ENCODE data around the gene MREG.

Gene MREG

GRCh38 chr2:216013080-216013909, at the start of gene MREG:
Gene MREG (minus strand): TSS chr2:216013551. CDS start chr2:216013327, 224 bp downstream.
- no peak for TF ChIP-seq JUND (IDR thresholded peaks at IDR 0.05; ENCODE audit: low read depth)
- peak; percentile 77 to 90 for DNase-seq (ENCODE audit: low read depth in 1 of 2, low spot score in 1 of 2)
- in situ Hi-C loops (cut with HindIII; ENCODE audit: low pct_unique_long_range_greater_than_20kb, low sequenced_read_pairs): no loop called here

DNA sequence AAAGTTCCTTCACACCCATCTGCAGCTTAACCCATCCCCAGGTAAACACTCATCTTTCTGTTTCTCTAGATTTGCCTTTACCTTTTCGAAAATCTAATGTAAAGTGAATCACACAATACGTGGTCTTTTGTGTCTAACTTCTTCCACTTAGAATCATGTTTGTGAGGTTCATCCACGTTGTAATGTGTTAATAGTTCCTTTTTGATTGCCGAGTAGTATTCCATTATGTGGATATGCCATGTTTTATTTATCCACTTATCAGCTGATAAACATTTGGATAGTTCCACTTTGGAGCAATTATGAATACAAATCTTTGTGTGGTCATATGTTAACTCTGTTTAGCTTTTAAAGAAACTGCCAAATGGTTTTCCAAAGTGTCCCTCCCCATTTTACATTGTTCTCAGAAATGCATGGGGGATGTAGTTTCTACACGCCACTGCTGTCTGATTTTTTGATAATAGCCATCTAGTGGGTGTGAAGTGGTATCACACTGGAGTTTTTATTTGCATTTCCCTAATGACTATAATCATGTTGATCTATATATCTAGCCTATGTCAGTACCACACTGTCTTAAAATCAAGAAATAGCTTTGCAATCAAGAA, 46.0 kb upstream of the MREG start:
- in situ Hi-C loops (cut with HindIII; ENCODE audit: low pct_unique_long_range_greater_than_20kb, low sequenced_read_pairs): no loop called here
- DNase-seq (ENCODE audit: low read depth in 1 of 2, low spot score in 1 of 2): no peak
- TF ChIP-seq JUND (IDR thresholded peaks at IDR 0.05; ENCODE audit: low read depth): no peak

DNA sequence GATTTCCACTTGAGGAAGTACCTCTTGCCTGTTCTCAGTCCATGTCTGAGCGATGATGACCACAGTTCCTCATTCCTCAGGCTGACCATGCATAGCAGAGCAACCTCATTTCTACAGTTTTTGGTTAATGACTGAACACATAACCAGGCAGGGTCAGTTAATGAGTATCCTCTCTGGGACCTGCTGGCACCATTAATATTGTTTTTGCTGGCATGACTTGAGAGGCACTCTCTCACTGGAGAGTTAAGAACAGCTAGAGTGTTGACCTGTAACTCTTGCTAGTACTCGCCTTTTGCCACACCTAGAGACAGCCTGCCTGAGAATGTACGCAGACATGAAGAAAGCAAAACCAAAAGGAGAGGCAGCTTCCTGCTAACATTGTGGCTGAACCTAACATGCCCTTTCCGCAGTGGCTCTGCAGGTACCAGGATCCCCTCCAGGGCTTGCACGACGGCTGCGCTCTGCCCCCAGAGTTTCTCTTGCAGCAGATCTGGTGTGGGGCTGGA, 44.4 kb upstream of the MREG start:
- in situ Hi-C loops (cut with HindIII; ENCODE audit: low pct_unique_long_range_greater_than_20kb, low sequenced_read_pairs): no loop called here
- no peak for TF ChIP-seq JUND (IDR thresholded peaks at IDR 0.05; ENCODE audit: low read depth)
- DNase-seq (ENCODE audit: low read depth in 1 of 2, low spot score in 1 of 2): no peak

DNA sequence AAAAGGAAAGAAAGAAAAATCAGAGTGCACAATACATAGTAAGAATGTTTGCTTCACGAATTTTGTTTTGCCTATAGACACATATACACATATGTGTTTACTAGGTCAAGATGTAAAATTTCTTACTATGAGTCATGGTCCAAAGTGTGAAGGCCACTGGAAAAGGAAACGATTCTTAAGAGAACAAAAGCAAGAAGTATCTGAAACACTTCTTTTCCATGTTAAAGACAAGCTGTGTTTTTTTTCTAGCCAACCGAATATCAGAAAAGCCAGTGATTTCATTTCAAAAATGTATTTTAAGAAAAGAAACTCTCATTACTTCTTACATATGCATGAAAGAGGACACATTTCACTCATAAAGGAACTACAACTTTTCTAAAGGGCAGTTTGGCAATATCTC, 43.4 kb upstream of the MREG start:
- TF ChIP-seq JUND (IDR thresholded peaks at IDR 0.05; ENCODE audit: low read depth): no peak
- in situ Hi-C loops (cut with HindIII; ENCODE audit: low pct_unique_long_range_greater_than_20kb, low sequenced_read_pairs): no loop called here
- DNase-seq (ENCODE audit: low read depth in 1 of 2, low spot score in 1 of 2): no peak

GRCh38 chr2:216055680-216056079, 42.3 kb upstream of the MREG start:
- in situ Hi-C loops (cut with HindIII; ENCODE audit: low pct_unique_long_range_greater_than_20kb, low sequenced_read_pairs): no loop called here
- no peak for TF ChIP-seq JUND (IDR thresholded peaks at IDR 0.05; ENCODE audit: low read depth)
- no peak for DNase-seq (ENCODE audit: low read depth in 1 of 2, low spot score in 1 of 2)

DNA sequence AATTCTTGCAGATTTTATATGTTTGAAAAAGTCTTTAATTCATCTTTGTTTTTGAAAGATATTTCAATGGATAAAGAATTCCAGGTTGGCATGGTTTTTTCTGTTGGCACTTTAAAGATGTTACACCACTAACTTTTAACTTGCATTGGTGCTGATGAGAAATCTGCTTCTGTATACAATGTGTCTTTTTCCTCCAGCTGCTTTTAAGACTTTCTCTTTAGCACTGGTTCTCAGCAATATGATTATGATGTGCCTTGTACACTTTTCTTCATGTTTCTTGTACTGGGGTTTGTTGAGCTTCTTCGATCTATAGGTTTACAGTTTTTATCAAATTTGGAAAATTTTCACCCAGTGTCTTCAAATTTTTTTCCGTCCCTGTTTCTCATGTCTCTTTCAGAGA, 39.1 kb upstream of the MREG start:
- no peak for DNase-seq (ENCODE audit: low read depth in 1 of 2, low spot score in 1 of 2)
- in situ Hi-C loops (cut with HindIII; ENCODE audit: low pct_unique_long_range_greater_than_20kb, low sequenced_read_pairs): no loop called here
- no peak for TF ChIP-seq JUND (IDR thresholded peaks at IDR 0.05; ENCODE audit: low read depth)

DNA sequence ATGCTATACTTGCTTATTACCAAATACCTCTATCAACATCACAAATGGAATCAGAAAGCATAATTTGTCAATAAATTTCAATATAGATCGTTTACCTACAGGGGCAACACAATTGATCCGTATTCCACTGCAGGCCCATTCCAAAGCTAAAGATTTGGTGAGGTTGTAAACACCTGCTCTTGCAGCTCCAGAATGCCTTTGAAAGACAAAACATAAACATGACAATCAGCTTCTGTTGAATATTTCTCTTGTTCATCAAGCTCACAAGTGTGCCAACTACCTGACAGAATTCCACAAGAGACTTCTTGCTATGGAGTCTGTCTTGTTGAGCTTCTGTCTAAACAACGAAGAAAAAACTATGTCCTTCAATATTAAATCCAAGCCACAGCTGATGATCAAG, 38.0 kb upstream of the MREG start:
- TF ChIP-seq JUND (IDR thresholded peaks at IDR 0.05; ENCODE audit: low read depth): no peak
- in situ Hi-C loops (cut with HindIII; ENCODE audit: low pct_unique_long_range_greater_than_20kb, low sequenced_read_pairs): no loop called here
- DNase-seq (ENCODE audit: low read depth in 1 of 2, low spot score in 1 of 2): no peak

DNA sequence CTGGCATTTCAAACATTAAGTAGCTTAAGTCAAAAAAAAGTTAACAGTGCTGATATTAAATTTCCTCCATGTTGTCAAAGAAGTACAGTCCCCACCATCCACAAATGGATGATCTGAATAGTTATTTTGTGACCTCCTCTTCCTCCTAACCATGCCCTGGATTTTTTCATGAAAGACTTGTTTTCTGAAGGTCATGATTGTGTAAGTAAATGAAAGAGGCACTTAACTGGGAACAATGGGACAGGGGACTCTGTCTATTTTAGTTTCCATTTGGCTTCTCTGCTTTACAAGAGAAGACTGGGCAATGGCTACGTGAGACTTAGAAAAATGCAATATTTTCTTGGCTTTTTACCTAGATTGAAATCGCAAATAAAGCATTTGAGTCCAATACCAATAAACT, 36.1 kb upstream of the MREG start:
- in situ Hi-C loops (cut with HindIII; ENCODE audit: low pct_unique_long_range_greater_than_20kb, low sequenced_read_pairs): no loop called here
- TF ChIP-seq JUND (IDR thresholded peaks at IDR 0.05; ENCODE audit: low read depth): no peak
- DNase-seq (ENCODE audit: low read depth in 1 of 2, low spot score in 1 of 2): no peak

GRCh38 chr2:216047397-216047796, 34.0 kb upstream of the MREG start:
- no peak for TF ChIP-seq JUND (IDR thresholded peaks at IDR 0.05; ENCODE audit: low read depth)
- no peak for DNase-seq (ENCODE audit: low read depth in 1 of 2, low spot score in 1 of 2)
- in situ Hi-C loops (cut with HindIII; ENCODE audit: low pct_unique_long_range_greater_than_20kb, low sequenced_read_pairs): no loop called here

DNA sequence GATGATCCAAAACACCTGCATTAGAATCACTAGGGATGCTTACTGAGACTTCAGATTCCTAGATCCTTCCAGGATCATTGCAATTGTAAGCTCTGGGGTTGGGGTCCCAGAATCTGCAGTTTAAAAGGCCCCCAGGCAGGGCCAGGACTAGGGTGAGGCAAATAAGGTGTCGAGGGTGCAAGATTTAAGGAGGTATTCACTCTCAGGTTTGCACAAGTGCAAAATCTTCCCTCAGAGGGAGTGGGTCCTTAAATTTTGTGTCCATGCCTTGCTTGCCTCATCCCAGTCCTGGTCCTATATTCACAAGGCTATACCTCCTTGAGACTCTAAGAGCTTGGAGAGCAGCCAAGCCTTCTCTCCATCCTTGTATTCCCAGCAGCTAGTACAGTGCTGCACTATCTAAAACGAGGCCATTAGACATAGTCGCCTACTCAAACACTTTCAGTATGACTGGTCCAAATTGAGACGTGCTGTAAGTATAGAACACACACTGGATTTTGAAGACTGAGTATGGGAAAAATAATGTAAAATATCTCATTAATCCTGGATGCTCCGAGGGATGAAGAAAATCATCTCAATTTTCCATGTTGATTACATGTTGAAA, 31.6 kb upstream of the MREG start:
- in situ Hi-C loops (cut with HindIII; ENCODE audit: low pct_unique_long_range_greater_than_20kb, low sequenced_read_pairs): no loop called here
- no peak for DNase-seq (ENCODE audit: low read depth in 1 of 2, low spot score in 1 of 2)
- TF ChIP-seq JUND (IDR thresholded peaks at IDR 0.05; ENCODE audit: low read depth): no peak

- in situ Hi-C loops (cut with HindIII; ENCODE audit: low pct_unique_long_range_greater_than_20kb, low sequenced_read_pairs): no loop called here
- no peak for DNase-seq (ENCODE audit: low read depth in 1 of 2, low spot score in 1 of 2)
- TF ChIP-seq JUND (IDR thresholded peaks at IDR 0.05; ENCODE audit: low read depth): no peak
These were observed 30.6 kb upstream of the MREG start for GRCh38 chr2:216043949-216044348.

DNA sequence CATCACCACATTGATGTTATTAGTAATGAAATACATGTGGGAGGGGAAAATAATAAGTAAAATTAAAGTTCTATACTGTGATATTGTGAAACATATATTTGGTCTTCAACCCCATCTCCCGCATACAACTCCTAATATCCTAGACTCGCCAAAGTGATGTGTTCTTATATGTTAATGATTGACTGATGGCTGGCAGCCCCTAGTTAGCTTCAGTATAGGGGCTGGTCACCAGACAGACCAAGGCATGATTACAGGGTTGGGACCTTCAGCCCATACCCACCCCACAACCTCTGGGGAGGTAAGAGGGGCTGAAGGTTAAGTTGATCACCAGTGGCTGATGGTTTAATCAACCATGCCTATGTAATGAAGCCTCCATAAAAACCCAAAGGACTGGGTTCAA, 28.1 kb upstream of the MREG start:
- no peak for DNase-seq (ENCODE audit: low read depth in 1 of 2, low spot score in 1 of 2)
- in situ Hi-C loops (cut with HindIII; ENCODE audit: low pct_unique_long_range_greater_than_20kb, low sequenced_read_pairs): no loop called here
- no peak for TF ChIP-seq JUND (IDR thresholded peaks at IDR 0.05; ENCODE audit: low read depth)

- in situ Hi-C loops (cut with HindIII; ENCODE audit: low pct_unique_long_range_greater_than_20kb, low sequenced_read_pairs): no loop called here
- TF ChIP-seq JUND (IDR thresholded peaks at IDR 0.05; ENCODE audit: low read depth): no peak
These were observed 26.6 kb upstream of the MREG start for GRCh38 chr2:216039918-216040317.

More at GRCh38 chr2:216039918-216040317, 26.6 kb upstream of the MREG start:
- peak in 1 of 2 experiments; percentile 33 for DNase-seq (ENCODE audit: low read depth in 1 of 2, low spot score in 1 of 2)

Data from T47D (cell line).